Naive thymus-derived CD8-positive, alpha-beta T cell (primary cell): ENCODE measurements around the gene KIF3A. TPM values are rescaled to one million over a fixed set of nuclear protein-coding genes. Genes with fewer than 3 reads are reported as not detected.

Experiments
- ATAC-seq, 2 donors: fragments of 150-1000 bp; cut with Tn5 transposase in 1 of 2; sonication (Bioruptor Pico), chemical (Tn5 transposase) in 1 of 2; 1 replicate in 1 of 2; 2 replicates in 1 of 2; pipeline ENCODE4 v1.10.0; 2021; ENCODE audit warnings: mild to moderate bottlenecking in 2 of 2, moderate library complexity in 2 of 2
- POLR2A ChIA-PET: fragments of 350-600 bp; sonication (Branson Sonifier 250); formaldehyde crosslinking; loops from one replicate; lab custom pipeline; 2021; ENCODE audit warnings: antibody characterized with exemption; lab: Charles Lee
- DNase-seq, 10 donors: peaks; one replicate each; pipeline versions ENCODE4 v3.0.0 to v3.0.0-alpha.2; 2020 to 2022
- H3K27ac Mint-ChIP-seq, 10 donors: one replicate each; pipeline ENCODE4 v1.8.0; 2020 to 2022; ENCODE audit warnings: mild to moderate bottlenecking in 10 of 10, mixed read lengths in 10 of 10, moderate library complexity in 4 of 10, inconsistent platforms in 1 of 10
- H3K27me3 Mint-ChIP-seq, 5 donors: one replicate each; pipeline ENCODE4 v1.8.0; 2021 to 2022; ENCODE audit warnings: mixed read lengths in 5 of 5
- H3K36me3 Mint-ChIP-seq, 3 donors: one replicate each; pipeline ENCODE4 v1.8.0; 2020 to 2022; ENCODE audit warnings: mixed read lengths in 3 of 3, mild to moderate bottlenecking in 2 of 3, inconsistent platforms in 1 of 3
- H3K4me1 Mint-ChIP-seq, 4 donors: one replicate each; pipeline ENCODE4 v1.8.0; 2021 to 2022; ENCODE audit warnings: mixed read lengths in 4 of 4
- H3K4me3 Mint-ChIP-seq, 10 donors: one replicate each; pipeline ENCODE4 v1.8.0; 2020 to 2022; ENCODE audit warnings: mild to moderate bottlenecking in 10 of 10, mixed read lengths in 10 of 10, moderate library complexity in 6 of 10, inconsistent platforms in 1 of 10
- H3K9me3 Mint-ChIP-seq, 9 donors: one replicate each; pipeline ENCODE4 v1.8.0; 2020 to 2022; ENCODE audit warnings: mixed read lengths in 9 of 9, mild to moderate bottlenecking in 3 of 9, inconsistent platforms in 1 of 9, moderate library complexity in 1 of 9
- polyA plus RNA-seq, 3 donors: library from polyadenylated mRNA; unstranded; fragments of 300-500 nt; fragmentation: Illumina TruSeq; gene quantifications; one replicate each; pipeline ENCODE4 v1.2.3, GENCODE V29; 2021
- total RNA-seq, 8 experiments: library from RNA in 2 of 8; stranded (reverse) in 2 of 8; gene quantifications; one replicate each; pipeline ENCODE4 v1.2.3 and lab custom pipeline; 2021 to 2026

Gene KIF3A
- total and polyA plus RNA-seq, 5 experiments from 2014 or later, result 8.5 to 16.9 (median 13.5) TPM

DNA sequence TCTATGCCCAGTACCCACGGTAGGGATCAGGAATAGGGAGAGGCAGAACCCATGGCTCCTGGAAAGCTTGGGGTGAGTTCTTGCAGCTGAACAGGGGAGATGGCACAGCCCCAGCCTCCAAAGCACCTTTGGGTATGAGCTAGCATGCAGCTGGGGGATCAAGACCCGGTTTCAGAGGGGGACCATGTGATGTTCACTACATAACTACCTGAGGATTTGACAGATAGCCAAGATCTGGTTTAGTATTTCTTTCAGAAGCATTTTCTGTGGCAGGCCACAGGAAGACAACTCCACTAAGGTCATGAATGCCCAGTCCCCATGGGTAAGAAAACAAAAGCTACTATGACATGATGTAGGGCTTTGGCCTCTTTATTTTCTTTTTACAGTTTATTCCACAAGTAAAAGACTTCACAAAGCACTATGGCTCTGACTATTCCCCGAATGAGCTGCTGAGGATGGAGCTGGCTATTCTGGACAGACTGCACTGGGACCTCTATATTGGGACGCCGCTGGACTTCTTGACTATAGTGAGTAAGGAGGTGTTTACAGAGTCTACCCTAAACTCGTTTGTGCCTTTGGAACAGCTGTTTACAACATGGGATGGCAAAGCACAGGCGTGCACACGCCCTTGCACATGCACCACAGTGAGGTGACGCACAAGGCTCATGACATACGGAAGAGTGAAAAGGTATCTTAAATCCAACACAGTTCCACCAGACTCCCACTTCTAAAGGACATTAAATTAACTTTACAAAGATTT, 13.3 kb upstream of the KIF3A start:
- POLR2A ChIA-PET, result interaction anchor here (1.0 kb wide), 1 partner anchor 13 kb away, joined by 6 read pairs; the partner anchor contains the start of gene KIF3A

DNA sequence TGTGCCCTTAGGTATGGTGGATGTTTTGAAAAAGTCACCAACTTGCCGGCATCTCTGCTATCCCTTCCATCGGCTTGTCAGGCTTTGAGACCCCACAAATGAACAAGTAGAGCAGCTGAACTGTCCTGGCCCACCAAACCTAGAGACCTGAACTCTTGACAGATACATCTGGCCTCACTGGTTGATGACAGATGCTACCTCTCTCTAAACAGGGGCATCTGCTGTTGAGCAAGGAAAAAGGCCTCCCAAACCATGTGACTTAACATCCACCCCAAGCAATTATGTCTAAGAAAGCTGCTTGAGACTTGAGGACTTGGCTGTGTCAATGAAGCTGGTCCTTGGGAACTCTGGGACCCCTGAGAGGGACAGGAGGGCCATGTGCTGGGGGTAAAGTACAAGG, 12.2 kb upstream of the KIF3A start:
- ATAC-seq, result no peak
- peak overlapping the region in 5 of 10 donors; percentile 4 to 64 (median 51) for H3K4me3 Mint-ChIP-seq
- peaks cover 7 to 10% (median 8%) of the 10 kb centered on the region in 4 donors for H3K4me1 Mint-ChIP-seq
- H3K27ac Mint-ChIP-seq, result peak overlapping the region in 6 of 10 donors; percentile 16 to 76 (median 22)
- H3K9me3 Mint-ChIP-seq, result no peaks in the 10 kb centered on the region
- POLR2A ChIA-PET, result interaction anchor here (3.5 kb wide), 1 partner anchor 12 kb away, joined by 52 read pairs; the partner anchor contains the start of gene KIF3A
- peaks cover 0 to 11% (median 0%) of the 10 kb centered on the region in 5 donors for H3K27me3 Mint-ChIP-seq
- H3K36me3 Mint-ChIP-seq, result peaks cover 0 to 10% (median 5%) of the 10 kb centered on the region in 3 donors
- no peak for DNase-seq

More for the DNA sequence above, 13.3 kb upstream of the KIF3A start:
- peaks cover 0 to 7% (median 0%) of the 10 kb centered on the region in 5 donors for H3K27me3 Mint-ChIP-seq
- DNase-seq, result peak in 1 of 10 donors; percentile 21
- H3K4me1 Mint-ChIP-seq, result peaks cover 8 to 13% (median 9%) of the 10 kb centered on the region in 4 donors
- no peak overlapping the region for H3K4me3 Mint-ChIP-seq
- no peak for ATAC-seq
- H3K27ac Mint-ChIP-seq, result peak overlapping the region in 5 of 10 donors; percentile 1 to 59 (median 37)
- H3K36me3 Mint-ChIP-seq, result peaks cover 0 to 10% (median 5%) of the 10 kb centered on the region in 3 donors
- no peaks in the 10 kb centered on the region for H3K9me3 Mint-ChIP-seq

DNA sequence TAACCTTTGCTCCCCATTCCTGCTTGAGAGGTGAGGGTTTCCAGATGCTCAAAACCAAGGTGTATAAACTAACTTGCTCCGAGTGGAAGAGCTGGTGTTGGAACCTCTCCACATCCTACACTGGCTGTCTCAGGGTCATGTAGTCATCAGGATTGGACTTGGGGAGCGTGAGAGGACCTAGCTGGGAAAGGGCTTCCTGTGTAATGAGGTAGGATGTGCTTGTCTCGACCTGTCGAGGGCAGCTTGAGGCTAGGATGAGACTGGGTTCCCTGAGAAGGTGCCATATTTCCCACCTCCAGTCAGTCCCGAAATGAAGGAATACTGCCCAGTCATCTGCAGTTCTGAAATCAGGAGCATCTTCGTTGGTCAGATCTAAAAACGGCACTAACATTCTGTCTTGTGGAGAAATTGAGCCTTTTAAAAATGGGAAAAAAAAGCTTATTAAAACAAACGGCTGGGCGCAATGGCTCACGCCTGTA, 11.2 kb upstream of the KIF3A start:
- no peak for ATAC-seq
- POLR2A ChIA-PET, result interaction anchor here (2.1 to 3.5 kb wide), 2 partner anchors 11 to 71 kb away, joined by 7 to 52 read pairs; partner anchors contain the start of gene KIF3A
- H3K27me3 Mint-ChIP-seq, result peaks cover 0 to 13% (median 0%) of the 10 kb centered on the region in 5 donors
- H3K9me3 Mint-ChIP-seq, result no peaks in the 10 kb centered on the region
- H3K36me3 Mint-ChIP-seq, result peaks cover 0 to 10% (median 5%) of the 10 kb centered on the region in 3 donors
- H3K4me3 Mint-ChIP-seq, result peak overlapping the region; percentile 62 to 85 (median 68)
- H3K27ac Mint-ChIP-seq, result peak overlapping the region in 9 of 10 donors; percentile 25 to 83 (median 74)
- peak in 1 of 10 donors; percentile 9 for DNase-seq
- H3K4me1 Mint-ChIP-seq, result peaks cover 6 to 9% (median 8%) of the 10 kb centered on the region in 4 donors

DNA sequence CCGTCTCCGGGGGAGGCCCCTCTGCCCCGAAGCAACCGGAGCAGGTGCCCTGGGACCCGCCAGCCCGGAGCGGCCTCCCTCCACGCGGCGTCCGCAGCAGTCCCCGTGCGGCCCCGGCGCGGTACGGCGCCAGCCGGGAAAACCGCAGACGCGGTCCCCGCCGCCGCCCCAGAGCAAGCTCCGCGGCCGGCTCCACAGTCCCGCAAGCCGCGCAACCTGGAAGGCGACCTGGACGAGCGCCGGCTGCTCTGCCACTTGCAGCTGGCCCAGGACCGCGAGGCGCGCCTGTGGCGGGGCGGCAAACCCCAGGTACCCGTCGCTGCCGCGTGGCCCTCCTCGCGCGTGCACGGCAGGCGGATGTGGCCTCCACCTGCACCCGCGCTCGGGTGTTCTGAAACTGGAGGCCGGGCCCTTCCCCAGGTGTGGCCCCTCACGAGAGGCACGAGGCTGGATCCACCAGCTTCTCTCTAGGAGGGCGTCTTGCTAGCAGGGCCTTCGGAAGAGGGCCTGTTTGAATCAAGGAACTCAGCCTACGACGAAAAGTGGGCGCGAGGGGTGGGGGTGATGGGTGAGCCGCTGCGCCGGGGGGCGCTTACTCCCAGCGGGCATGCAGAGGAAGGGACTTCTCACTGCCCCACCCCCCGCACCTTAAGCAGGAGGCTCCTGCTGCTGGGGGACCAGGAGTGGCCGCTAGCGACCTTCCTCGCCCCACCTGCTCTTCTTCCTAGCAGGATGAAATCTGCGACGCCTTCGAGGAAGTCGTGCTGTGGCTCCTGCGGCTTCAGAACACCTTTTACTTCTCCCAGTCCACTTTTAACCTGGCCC, 10.5 kb upstream of the KIF3A start:
- DNase-seq (peak; percentile 23 to 75 (median 50)), ATAC-seq (peak; percentile 55 to 62)
- H3K36me3 Mint-ChIP-seq, result peaks cover 0 to 9% (median 5%) of the 10 kb centered on the region in 3 donors
- H3K4me1 Mint-ChIP-seq, result peaks cover 4 to 8% (median 7%) of the 10 kb centered on the region in 4 donors
- POLR2A ChIA-PET, result interaction anchor here (0.8 to 3.5 kb wide), 13 partner anchors 8 to 379 kb away, joined by 3 to 52 read pairs (median 3); partner anchors contain the start of genes KIF3A, RAD50, SEPTIN8 and SLC22A5
- peak overlapping the region; percentile 62 to 85 (median 68) for H3K4me3 Mint-ChIP-seq
- peak overlapping the region in 7 of 10 donors; percentile 24 to 83 (median 74) for H3K27ac Mint-ChIP-seq
- no peaks in the 10 kb centered on the region for H3K9me3 Mint-ChIP-seq
- H3K27me3 Mint-ChIP-seq, result peaks cover 0 to 13% (median 0%) of the 10 kb centered on the region in 5 donors

DNA sequence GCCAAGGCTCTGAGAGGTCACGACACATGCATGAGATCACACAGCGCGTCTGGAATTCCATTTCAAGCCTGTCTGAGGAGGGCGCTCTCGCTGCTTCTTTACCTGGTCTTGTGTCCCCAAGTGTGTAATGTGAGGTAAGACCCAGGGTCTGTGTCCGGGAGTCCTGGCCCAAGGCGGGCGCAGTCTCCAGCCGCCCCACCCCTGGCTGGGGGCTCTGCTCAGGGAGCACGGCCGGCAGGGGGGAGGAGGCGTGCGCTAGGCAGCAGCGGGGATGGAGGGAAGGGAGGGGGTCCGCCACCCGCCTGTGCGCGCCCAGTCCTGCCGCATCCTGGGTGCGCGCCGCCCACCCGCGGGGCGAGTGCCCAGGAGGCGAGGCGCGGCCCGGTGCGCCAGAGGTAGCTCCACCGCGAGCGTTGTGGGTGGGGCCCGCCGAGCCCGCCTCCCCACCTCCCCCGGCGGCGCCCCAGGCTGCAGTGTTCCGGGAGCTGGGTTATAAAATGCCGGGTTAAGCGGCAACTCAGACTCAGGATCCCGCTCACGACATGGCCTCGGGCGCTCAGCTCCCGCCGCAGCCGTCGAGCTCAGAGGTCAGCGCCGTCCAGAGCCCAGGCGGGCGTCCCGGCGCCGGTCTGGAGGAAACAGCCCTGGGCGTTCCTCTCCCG, 9.7 kb upstream of the KIF3A start, which contains the start of gene CCNI2:
Gene CCNI2 (plus strand): TSS at position 473 of the 662 bp plus-strand sequence. CDS start 70 bp downstream, at position 543.
- ATAC-seq, result peak; percentile 84 to 90
- POLR2A ChIA-PET, result interaction anchor here (0.9 to 3.5 kb wide), 14 partner anchors 9 to 378 kb away, joined by 3 to 52 read pairs (median 4); partner anchors contain the start of genes AFF4, HSPA4, KIF3A and RAD50
- DNase-seq, result peak; percentile 45 to 80 (median 64)
- H3K27me3 Mint-ChIP-seq, result peaks cover 0 to 15% (median 0%) of the 10 kb centered on the region in 5 donors
- H3K36me3 Mint-ChIP-seq, result peaks cover 0 to 8% (median 5%) of the 10 kb centered on the region in 3 donors
- peaks cover 2 to 8% (median 7%) of the 10 kb centered on the region in 4 donors for H3K4me1 Mint-ChIP-seq
- no peaks in the 10 kb centered on the region for H3K9me3 Mint-ChIP-seq
- peak within 1 kb of the TSS; percentile 25 to 88 (median 72) for H3K27ac Mint-ChIP-seq
- peak within 1 kb of the TSS; percentile 74 to 91 (median 82) for H3K4me3 Mint-ChIP-seq

DNA sequence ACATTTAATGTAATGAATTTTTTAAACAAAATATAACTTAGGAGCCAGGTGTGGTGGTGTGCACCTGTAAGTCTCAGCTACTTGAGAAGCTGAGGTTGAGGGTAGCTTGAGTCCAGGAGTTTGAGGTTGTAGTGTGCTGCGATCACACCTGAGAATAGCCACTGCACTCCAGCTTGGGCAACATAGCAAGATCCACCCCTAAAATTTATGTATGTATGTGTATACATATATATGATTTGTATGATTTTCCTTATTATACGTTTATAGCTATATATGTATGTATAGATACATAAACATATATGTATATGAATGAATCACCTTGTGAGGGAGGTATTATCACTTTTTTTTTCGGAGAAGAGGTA, 9.2 kb upstream of the KIF3A start:
- POLR2A ChIA-PET, result interaction anchor here (0.9 to 3.5 kb wide), 8 partner anchors 9 to 305 kb away, joined by 3 to 52 read pairs (median 4); partner anchors contain the start of genes AFF4, HSPA4, KIF3A and RAD50
- DNase-seq (no peak), ATAC-seq (no peak)
- Mint-ChIP-seq H3K27me3 (peaks cover 0 to 17% (median 0%) of the 10 kb centered on the region in 5 donors), H3K36me3 (peaks cover 0 to 7% (median 2%) of the 10 kb centered on the region in 3 donors), H3K4me3 (peak overlapping the region; percentile 74 to 91 (median 82)), H3K9me3 (no peaks in the 10 kb centered on the region), H3K4me1 (peaks cover 2 to 8% (median 7%) of the 10 kb centered on the region in 4 donors), H3K27ac (peak overlapping the region in 8 of 10 donors; percentile 48 to 88 (median 58))

DNA sequence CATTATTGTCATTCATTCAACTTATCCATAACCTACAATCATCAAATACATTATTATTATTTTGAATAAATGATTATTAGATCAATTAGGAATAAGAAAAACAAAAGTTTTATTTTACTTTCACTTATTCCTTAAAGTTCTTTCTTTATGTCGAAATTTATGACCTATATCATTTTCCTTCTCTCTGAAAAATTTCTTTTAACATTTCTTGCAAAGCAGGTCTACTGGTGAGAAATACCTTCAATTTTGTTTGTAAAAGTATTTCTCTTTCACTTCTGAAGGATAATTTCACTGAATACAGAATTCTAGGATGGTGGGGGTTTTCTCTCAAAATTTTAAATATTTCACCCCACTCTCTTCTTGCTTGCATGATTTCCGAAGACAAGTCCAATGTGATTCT, 7.3 kb upstream of the KIF3A start:
- Mint-ChIP-seq H3K4me1 (peaks cover 2 to 8% (median 7%) of the 10 kb centered on the region in 4 donors), H3K27me3 (peaks cover 0 to 20% (median 0%) of the 10 kb centered on the region in 5 donors), H3K36me3 (no peaks in the 10 kb centered on the region), H3K4me3 (no peak overlapping the region), H3K9me3 (no peaks in the 10 kb centered on the region), H3K27ac (no peak overlapping the region)
- POLR2A ChIA-PET, result no interaction called here
- DNase-seq (no peak), ATAC-seq (no peak)

DNA sequence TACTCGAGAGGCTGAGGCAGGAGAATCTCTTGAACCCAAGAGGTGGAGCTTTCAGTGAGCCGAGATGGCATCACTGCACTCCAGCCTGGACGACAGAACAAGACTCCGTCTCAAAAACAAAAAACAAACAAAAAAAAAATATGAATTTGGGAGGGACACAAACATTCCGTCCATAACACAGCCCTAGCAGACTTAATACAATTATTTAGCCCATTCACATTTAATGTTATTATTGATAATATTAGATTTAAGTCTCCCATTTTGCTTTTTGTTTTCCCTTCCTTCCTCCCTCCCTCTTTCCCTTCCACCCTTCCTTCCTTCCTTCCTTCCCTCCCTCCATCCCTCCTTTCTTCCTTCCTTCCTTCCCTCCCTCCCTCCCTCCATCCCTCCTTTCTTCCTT, 5.3 kb upstream of the KIF3A start:
- no peak for ATAC-seq

DNA sequence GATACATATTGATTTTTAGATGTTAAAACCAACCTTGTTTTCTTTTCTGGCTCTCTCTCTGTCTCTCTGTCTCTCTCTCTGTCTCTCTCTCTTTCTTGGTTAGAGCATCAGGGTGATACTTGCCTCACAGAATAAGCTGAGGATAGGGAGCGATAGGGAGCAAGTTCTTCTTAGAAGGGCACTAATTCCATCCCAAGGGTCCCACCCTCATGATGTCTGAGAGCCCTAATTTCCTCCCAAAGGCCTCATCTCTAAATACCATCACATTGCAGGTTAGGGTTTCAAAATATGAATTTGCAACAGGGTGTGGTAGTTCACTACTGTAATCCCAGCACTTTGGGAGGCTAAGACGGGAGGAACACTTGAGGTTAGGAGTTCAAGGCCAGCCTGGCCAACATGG, 4.8 kb upstream of the KIF3A start:
- POLR2A ChIA-PET, result no interaction called here
- H3K9me3 Mint-ChIP-seq, result no peaks in the 10 kb centered on the region
- DNase-seq (no peak), ATAC-seq (no peak)
- peaks cover 12 to 18% (median 15%) of the 10 kb centered on the region in 4 donors for H3K4me1 Mint-ChIP-seq
- H3K36me3 Mint-ChIP-seq, result no peaks in the 10 kb centered on the region
- peaks cover 0 to 20% (median 0%) of the 10 kb centered on the region in 5 donors for H3K27me3 Mint-ChIP-seq
- no peak overlapping the region for H3K27ac Mint-ChIP-seq
- no peak overlapping the region for H3K4me3 Mint-ChIP-seq

More for the DNA sequence above, 5.3 kb upstream of the KIF3A start:
- Mint-ChIP-seq H3K4me3 (no peak overlapping the region), H3K36me3 (no peaks in the 10 kb centered on the region), H3K27ac (no peak overlapping the region), H3K4me1 (peaks cover 8 to 14% (median 11%) of the 10 kb centered on the region in 4 donors), H3K27me3 (peaks cover 0 to 20% (median 0%) of the 10 kb centered on the region in 5 donors), H3K9me3 (no peaks in the 10 kb centered on the region)
- POLR2A ChIA-PET, result no interaction called here
- no peak for DNase-seq

DNA sequence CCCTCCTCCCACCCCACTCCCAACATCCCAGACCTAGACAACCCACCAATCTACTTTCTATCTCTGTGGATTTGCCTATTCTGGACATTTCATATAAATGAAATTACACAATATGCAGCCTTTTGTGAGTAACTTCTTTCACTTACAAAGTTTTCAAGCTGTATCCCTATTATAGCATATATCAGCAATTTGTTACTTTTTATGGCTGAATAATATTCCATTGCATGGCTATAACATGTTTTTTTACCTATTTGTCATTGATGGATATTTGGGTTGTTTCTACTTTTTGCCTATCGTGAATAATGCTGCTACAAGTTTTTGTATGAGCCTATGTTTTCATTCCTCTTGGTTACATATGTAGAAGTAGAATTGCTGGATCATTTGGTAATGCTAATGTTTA, 1.9 kb upstream of the KIF3A start:
- DNase-seq (no peak), ATAC-seq (no peak)
- POLR2A ChIA-PET, result no interaction called here
- H3K36me3 Mint-ChIP-seq, result no peaks in the 10 kb centered on the region
- H3K4me3 Mint-ChIP-seq, result peak overlapping the region in 1 of 10 donors; percentile 95
- peaks cover 14 to 36% (median 30%) of the 10 kb centered on the region in 4 donors for H3K4me1 Mint-ChIP-seq
- H3K27ac Mint-ChIP-seq, result peak overlapping the region in 2 of 10 donors; percentile 4 to 94
- no peaks in the 10 kb centered on the region for H3K9me3 Mint-ChIP-seq
- H3K27me3 Mint-ChIP-seq, result peaks cover 0 to 10% (median 0%) of the 10 kb centered on the region in 5 donors
